Stimulated activated CD8-positive, alpha-beta memory T cell treated with anti-CD3 and anti-CD28 coated beads, Interleukin-7, amount 100 ng/mL, for 24 hours (primary cell): ENCODE measurements around the gene PDE6A.

Source experiments
- DNase-seq: peaks from one replicate; pipeline ENCODE4 v3.0.0-alpha.2; 2020; ENCODE audit warnings: low read depth

Gene PDE6A

DNA sequence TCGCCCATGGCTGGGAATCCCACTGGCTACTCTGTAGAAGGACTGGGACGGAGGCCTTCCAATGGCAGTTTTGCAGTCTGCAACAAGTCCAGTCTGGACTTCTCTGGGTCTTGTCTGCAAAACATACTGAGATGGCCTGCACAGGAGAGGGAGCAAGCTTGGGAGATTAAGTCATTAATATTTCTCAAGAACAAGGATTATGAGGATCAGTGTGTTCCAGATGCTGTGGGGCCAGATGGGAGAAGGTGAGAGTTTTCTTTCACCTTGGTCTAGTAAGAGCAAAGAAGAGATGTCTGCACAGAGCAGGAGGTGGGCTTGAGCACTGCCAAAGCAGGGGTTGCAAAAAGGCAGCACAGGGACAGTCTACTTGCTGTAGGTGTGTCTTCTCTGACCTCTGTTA, at the start of gene PDE6A:
TSS of gene PDE6A (minus strand) at position 128 of the 400 bp plus-strand sequence. CDS start at position 8, 120 bp downstream.
- DNase-seq: no peak

DNA sequence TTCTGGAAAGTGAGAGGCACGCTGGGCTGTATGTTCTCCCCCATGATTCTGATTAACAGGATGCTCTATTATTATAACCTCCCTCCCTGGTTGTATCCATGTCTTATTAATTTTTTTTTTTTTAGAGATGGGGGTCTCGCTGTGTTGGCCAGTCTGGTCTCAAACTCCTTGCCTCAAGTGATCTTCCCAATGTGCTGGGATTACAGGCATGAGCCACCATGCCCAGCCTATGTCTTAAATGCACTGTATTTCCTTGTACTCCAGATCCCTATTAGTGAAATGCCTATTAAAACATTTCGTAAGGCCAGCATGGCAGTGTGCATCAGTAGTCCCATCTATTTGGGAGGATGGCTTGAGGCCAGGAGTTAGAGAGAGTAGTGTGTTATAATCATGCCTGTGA, 48.9 kb upstream of the PDE6A start:
- DNase-seq: no peak

DNA sequence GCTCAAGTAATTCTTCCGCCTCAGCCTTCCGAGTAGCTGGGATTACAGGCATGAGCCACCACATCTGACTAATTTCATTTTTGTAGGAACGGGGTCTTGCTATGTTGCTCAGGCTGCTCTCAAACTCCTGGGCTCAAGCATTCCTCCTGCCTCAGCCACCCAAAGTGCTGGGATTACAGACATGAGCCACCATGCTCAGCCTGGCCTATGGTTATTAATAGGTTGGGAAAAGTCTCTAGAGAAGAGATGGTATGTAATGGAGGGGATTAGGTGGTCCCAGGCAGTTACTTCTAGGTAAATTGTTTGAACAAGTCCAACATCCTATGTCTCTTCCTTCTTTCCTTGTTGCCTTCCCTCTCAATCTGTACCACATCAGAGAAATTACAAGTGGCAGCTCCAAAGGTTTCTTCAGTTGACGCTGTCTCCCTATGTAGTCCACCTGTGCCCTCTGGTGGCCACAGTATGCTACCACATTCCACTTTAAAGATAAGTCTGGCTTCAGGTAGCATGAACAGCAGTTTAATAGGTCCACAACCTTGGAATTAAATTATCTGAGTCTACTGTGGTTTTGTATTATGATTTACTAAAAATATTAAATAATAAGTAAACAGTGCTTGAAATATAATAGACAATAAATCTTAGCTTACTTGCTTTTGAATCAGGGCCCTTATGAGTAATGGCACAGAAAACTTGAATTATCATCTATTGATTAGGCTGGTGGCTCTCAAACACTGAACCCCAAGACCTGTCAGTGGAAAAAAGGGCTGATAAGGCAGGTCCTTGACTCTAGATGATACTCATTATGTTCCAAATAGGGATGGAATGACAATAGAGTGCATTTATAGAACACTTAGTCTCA, 46.2 kb upstream of the PDE6A start:
- DNase-seq: peak; percentile 37

DNA sequence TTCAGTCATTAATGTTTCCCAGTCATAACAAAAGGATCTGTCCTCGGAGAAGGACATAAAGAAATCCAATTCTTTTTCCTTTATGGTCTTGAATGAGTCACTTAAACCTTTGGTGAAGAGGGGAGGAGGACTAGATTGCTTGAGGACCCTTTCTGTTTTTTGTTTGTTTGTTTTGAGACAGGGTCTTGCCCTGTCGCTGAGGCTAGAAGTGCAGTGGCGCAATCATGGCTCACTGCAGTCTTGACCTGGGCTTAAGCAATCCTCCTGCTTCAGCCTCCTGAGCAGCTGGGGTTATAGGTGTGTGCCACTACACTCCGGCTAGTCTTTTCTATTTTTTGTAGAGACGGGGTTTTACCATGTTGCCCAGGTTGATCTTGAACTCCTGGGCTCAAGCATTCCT, 43.5 kb upstream of the PDE6A start:
- DNase-seq: no peak

DNA sequence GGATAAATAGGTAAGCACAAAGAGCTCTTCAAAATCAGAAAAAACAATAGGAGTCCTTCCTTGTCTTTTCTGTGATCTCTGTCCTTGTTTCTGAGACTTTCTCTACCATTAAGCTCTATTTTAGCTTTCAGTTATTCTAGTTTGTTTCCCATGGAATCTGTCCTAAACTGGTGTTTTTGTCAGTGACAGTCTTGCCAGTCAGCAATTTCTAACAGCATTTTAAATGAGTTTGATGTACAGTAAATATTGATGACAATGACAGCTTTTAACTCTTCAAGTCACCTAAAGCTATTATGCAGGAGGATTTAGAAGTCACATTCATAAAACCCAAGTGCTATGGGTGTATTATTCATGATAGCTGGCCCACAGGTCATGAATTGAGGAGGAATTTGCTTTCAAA, 37.9 kb upstream of the PDE6A start:
- no peak for DNase-seq

DNA sequence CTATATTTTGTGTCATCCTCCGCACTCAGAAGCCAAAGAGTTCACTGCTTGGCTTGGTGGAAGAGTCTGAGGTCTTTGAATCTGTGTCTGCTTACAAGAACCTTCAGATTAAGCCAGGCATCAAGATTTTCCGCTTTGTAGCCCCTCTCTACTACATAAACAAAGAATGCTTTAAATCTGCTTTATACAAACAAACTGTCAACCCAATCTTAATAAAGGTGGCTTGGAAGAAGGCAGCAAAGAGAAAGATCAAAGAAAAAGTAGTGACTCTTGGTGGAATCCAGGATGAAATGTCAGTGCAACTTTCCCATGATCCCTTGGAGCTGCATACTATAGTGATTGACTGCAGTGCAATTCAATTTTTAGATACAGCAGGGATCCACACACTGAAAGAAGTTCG, 36.6 kb upstream of the PDE6A start:
- DNase-seq: no peak

DNA sequence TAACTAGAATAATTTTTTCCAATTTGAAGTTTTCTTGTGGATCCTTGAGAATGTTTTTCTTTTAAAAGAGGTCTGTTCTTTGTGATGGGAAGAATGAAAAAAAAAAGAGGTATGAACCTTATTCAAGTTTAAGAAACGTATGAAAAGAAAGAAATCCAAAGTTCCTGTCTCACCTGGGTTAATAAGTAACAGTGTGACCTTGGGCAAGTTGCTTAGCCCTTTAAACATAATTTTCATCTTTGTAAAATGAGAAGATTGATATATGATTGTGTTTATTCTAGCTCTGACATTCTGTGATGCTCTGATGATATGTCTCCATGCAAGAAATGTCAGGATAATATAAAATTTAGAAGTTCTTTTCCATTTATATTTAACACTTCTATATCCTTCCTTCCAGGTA, 35.3 kb upstream of the PDE6A start:
- no peak for DNase-seq

DNA sequence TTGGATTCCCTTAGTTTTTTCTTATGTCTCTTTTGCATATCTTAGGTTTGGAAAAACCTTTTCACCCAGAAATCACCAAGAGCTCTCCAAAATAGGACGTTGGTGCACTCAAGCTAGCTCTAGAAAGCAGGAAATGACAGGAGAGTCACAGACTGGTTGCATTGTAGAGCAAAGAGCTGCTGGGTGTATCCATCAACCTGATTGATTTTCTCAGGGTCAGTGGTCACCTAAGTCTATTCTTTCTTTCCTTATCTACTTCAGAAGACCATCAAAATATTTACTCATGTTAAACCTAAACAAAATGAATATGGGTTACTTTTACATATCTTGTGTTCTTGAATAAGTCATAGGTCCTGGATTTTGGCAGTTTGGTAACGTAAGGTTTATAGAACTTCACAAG, 30.8 kb upstream of the PDE6A start:
- no peak for DNase-seq

DNA sequence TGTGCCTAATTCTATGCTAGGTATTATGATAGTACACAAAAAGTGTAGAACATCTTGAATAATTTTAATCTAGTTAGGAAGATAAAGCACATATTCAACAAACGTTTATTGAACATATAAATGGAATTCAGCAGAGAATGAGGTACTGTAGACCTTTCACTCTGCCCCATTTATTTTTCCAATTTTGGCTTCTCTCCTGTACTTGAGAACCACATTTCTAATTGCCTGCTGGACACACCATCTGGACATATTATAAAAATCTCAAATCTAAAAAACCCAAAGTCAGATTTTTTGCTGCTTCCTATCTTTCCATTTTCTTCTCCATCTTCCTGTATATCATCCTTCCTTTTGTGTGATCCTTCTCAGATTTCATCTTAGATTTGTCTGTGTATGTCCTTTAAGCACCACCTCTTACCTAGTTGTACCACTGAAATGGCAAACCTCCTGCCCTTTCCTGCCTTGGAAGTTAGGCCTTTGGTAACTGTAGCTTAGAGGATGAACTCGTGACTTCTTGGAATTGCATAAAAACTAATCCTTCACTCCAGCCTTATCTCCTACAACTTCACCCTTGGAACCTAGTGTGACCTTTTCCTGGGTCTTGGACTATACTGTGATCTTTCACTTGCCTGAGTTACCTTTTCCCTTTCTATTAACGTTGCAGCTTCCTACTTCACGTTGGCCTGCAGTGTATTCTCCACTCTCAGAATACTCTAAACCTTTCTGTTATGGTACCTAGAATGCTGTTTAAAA, 24.8 kb upstream of the PDE6A start:
- no peak for DNase-seq

DNA sequence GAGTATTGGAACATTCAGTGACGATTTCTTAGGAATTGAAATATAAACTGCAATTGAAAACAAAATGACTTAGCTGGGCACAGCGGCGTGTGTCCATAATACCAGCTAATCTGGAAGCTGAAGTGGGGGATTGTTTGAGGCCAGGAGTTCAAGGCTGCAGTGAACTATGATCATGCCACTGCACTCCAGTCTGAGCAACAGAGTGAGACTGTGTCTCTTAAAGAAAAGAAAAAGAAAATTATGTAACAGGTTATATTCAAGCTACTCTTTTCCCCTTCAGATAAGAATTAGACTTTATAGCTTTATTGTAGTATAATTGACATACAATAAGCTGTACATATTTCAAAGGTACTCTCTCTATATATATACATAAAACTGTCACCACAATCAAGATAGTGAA, 22.4 kb upstream of the PDE6A start:
- no peak for DNase-seq

DNA sequence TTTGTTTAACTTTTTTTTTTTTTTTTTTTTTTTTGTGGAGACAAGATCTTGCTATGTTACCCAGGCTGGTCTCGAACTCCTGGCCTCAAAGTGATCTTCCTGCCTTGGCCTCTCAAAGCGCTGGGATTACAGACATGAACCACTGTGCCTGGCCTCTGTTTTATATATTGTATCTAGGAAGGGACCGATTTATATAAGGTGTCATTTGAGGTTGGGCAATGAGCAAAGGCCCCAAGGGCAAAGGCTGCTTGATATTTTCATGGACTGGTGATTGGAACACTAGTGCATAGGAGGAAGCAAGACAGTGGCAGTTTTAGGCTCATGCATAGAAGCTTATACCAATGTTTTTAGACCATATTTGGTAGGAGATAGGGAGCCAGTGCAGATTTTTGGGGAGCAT, 19.1 kb upstream of the PDE6A start:
- no peak for DNase-seq

DNA sequence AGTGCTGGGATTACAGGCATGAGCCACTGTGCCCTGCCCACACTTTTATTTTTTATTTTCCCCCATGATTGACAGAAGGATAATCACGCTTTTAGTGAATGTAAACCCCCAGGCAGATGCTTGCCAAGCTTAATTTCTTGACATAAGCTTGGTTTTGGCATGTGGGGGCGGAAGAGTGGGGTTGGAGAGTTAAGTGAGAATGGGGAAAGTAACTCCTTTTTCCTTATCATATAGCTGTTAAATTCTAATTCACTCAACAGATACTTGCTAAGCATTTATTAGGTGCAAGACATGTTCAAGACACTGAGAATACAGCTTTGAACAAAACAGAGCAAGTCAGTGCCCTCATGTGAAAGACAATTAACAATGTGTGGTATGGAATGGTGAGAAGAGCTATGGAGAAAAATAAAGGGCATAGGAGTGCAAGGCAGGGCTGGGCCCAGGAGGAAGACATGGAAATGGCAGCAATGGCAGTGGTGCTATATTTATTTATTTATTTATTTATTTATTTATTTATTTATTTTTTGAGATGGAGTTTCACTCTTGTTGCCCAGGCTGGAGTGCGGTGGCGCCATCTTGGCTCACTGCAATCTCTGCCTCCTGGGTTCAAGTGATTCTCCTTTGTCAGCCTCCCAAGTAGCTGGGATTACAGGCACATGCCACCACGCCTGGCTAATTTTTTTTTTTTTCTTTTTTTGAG, 18.2 kb upstream of the PDE6A start:
- no peak for DNase-seq

DNA sequence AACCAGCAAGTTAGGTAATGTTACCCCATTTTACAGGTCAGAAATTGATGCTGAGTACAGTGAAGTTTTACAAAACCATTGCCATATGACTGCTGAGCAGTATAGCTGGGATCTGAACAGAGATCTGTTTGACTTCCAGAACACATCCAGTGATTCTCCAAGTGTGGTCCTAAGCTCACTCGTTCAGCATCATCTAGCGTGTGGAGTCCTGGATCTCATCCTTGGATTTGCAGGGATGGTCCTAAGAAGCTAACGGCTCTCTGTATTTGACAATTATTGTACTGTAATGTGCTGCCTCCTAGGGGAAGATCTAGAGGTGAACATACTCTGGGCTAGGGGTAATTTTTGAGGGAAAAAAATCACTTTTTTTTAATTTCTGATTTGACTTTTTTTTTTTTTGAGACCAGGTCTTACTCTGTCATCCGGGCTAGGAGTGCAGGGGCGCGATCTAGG, 17.4 kb upstream of the PDE6A start:
- no peak for DNase-seq

DNA sequence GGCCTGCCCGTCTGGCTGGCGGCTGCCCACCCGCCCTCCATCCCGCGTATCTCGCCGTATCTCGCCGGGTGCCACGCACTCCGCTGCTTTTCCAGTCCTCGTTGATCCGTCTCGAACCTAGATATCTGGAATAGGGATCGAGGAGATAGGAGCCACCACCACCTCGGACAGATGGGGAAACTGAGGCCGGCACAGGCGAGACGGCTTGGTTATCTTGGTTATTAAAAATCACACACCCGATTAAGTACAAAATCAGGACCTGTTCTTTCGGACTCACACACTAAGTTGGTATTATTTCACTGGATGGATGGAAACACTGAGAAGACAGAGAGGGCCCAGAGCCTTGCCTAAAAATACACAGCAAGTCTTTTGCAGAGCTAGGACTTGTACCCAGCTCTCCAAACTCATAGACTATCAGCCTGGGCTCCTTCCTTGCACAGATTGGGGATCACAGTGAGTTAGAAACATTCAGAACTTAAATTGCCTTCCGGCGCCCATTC, 16.6 kb upstream of the PDE6A start:
- no peak for DNase-seq

DNA sequence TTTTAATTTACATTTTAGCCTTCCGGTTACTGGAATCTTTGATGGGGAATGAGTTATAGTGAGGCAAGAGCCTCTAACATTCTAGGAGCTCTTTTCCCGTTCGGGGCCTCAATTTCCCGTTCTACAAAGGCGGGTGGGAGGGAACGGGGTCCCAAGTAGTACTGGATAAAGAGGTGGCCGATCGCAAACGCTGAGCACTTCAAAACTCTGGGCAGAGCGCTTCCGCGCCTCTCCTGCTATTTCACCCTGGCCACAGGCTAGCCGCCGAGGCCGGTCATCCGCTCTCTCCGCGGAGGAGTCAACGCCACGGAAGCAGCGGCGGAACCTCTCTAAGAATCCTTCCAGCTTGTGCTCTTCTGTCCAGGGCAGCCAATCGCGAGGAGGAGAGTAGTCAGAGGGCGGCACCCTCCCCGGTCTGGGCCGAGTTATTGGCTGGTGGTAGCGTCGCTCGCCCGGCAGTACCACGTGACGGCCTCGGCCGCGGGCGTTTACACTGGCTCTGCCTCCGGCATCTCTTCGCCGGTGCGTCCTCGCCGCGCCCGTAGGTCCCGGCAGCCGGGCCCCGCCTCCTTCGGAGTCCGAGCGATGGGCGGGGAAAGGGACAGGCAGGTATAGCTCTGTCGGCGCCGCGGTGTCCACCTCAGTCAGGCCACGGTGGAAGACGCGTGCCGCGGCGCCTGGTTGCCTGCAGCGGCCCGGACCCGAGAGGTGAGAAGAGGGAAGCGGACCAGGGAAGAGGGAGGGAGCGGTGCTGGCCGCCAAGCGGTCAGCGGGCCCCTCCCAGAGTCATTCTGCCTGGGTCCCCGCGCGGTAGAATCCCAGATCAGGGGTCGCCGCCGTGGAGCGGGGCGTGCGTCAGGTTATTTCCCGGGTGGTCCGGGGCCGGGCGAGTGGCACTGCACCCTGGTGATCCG, 15.9 kb upstream of the PDE6A start, which contains the start of gene SLC26A2:
TSS of gene SLC26A2 (plus strand) at position 487 of the 914 bp plus-strand sequence. CDS start 16,895 bp downstream, outside the sequence.
- DNase-seq: peak; percentile 76

DNA sequence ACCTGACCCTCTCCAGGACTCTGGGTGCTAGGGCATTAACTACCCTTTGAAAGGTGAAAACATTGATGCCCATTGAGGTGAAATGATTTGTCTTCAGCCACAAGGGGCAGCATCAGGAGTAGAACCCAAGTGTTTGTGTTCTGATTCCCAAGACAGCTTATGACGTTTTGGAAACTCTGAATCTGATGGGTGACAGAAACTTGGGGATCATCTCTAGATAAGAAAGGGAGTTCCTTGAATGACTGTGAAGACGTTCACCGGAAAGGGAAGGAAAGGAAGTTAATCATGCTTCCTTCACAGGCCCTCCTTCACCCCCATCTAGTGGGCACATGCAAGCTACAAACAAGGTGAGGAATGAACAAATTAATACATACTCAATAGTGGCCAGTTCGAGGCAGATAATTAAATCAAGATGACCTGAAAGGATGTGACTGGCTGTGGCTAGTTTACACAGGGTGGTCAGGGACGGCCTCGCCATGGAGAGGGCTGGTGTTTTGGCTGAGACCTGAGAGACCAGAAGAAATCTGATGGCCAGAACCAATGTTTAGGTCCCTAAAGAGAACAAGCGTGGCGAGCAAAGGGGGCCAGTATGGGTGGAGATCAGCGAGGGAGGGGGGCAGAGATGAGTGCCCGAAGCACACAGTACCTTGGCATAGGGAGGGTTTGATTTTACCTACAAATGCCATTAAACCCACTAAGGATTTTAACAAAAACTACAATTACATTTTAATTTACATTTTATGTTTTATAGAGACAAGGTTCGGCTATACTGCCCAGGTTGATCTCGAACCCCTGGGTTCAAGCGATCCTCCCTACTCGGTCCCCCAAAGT, 15.0 kb upstream of the PDE6A start:
- DNase-seq: no peak

DNA sequence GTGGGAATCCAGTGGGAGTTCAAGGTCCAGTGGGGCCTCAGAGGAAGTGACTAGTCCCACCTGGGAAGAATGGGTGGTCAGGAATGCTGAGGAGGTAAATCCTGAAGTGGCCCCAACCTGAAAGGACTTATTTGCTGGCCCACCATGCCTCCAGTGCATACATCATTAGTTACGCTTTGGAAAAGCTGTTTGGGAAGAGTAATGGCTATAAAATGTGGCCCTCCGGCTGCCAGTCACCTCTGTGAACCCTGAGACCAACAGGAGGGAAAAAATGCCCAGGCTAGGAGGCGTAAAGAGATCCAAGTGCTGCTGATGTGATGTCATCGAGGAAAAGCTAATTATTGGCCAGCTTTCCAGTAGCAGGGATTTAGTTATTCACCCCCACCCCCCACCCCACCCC, 13.3 kb upstream of the PDE6A start:
- no peak for DNase-seq

DNA sequence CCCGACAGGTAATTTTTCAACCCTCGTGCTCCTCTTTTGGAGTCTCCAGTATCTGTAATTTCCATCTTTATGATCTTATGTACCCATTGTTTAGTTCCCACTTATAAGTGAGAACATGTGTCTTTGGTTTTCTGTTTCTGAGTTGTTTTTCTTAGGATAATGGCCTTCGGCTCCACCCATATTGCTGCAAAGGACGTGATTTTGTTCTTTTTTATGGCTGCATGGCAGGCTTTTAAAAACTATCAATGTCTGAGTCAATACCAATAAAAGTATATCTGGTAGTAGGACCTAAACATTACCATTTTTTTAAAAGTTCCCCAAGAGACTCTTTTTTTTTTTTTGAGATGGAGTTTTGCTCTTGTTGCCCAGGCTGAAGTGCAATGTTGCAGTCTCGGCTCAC, 12.1 kb upstream of the PDE6A start:
- DNase-seq: no peak

DNA sequence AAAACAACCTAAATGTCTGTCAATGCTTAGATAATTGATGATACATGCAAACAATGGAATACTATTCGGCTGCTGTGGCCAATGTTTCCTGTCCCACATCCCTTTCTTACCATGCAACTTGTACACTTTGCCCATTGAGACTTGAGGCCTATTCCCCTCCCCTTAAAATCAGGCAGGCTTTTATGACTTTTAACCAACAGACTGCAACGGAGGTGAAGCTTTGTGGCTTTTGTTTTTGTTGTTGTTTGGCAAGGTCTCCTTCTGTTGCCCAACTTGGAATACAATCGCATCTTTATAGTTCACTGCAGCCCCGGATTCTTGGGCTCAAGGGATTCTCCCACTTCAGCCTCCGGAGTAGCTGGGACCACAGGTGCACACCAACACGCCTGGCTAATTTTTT, 10.2 kb upstream of the PDE6A start:
- no peak for DNase-seq

DNA sequence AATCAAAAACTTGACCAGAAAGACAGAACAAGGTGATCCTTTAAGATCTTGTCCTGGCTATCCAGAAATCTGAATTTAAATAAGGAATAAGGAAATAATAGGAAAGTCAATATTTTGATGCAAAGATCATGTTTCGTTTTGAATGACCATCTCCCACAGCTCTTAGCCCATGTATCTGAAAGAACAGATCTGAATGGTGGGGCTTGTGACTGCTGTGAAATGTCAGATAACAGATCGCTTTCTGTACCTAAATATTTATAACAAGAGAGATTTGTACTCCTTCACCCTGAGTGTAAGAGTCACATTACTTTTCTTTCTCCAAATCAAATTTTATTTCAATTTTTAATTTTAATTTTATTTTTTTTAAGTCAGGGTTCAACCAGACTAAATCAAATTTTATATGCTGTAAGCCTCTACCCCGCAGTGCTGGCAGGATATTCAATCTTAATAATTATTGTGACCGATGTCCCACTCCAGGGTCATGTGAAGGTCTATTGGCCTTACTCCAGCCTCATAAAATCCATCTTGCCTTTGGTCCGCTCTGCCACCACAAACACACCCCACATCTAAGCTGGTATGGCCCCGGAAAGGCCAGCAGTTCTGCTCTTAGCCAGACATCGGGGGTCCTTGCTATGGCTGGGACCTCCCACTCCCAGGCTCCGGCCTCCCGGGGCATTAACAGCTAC, 9.0 kb upstream of the PDE6A start:
- no peak for DNase-seq
